ENCODE results near the gene ADAMTS14.
"Not testable (repeated sequence)": the region's sequence is repeated elsewhere in the genome, so short reads cannot be mapped to it uniquely, and the experiment has no call there.

Gene ADAMTS14

GRCh38 chr10:70753026-70753663, 80.8 kb downstream of the ADAMTS14 start:
- DNase-seq (no peak), ATAC-seq (no peak)

- DNase-seq = no peak
- no peak for ATAC-seq
Observed at GRCh38 chr10:70753841-70754621, 81.7 kb downstream of the ADAMTS14 start.

- ATAC-seq (no peak), DNase-seq (no peak)
Observed at GRCh38 chr10:70756700-70757360, 84.5 kb downstream of the ADAMTS14 start.

GRCh38 chr10:70757856-70758255, 85.5 kb downstream of the ADAMTS14 start:
- ATAC-seq (no peak), DNase-seq (no peak)

- ATAC-seq (peak; percentile 55), DNase-seq (peak; percentile 79)
Observed at GRCh38 chr10:70758757-70759514, 86.6 kb downstream of the ADAMTS14 start.

GRCh38 chr10:70759781-70760180, 87.5 kb downstream of the ADAMTS14 start:
- DNase-seq (no peak), ATAC-seq (no peak)

GRCh38 chr10:70760271-70760787, 88.0 kb downstream of the ADAMTS14 start:
- no peak for DNase-seq
- ATAC-seq = no peak

GRCh38 chr10:70761031-70761601, 88.8 kb downstream of the ADAMTS14 start:
- ATAC-seq = no peak
- DNase-seq = no peak

- DNase-seq = no peak
- no peak for ATAC-seq
Observed at GRCh38 chr10:70761727-70762350, 89.5 kb downstream of the ADAMTS14 start.

- ATAC-seq (no peak), DNase-seq (no peak)
Observed at GRCh38 chr10:70762441-70763175, 90.3 kb downstream of the ADAMTS14 start.

- DNase-seq = no peak
- ATAC-seq = no peak
Observed at GRCh38 chr10:70763567-70763966, 91.3 kb downstream of the ADAMTS14 start.

- ATAC-seq = no peak
- DNase-seq = no peak
Observed at GRCh38 chr10:70765794-70766594, 93.7 kb downstream of the ADAMTS14 start.

- not testable (repeated sequence) for DNase-seq, ATAC-seq
Observed at GRCh38 chr10:70768026-70768685, 95.8 kb downstream of the ADAMTS14 start.

GRCh38 chr10:70769121-70769520, 96.8 kb downstream of the ADAMTS14 start:
- DNase-seq = no peak
- no peak for ATAC-seq

GRCh38 chr10:70770001-70770400, 97.7 kb downstream of the ADAMTS14 start:
- ATAC-seq (no peak), DNase-seq (no peak)

GRCh38 chr10:70770516-70770915, 98.2 kb downstream of the ADAMTS14 start:
- not testable (repeated sequence) for DNase-seq, ATAC-seq

- DNase-seq (no peak), ATAC-seq (no peak)
Observed at GRCh38 chr10:70771311-70772194, 99.2 kb downstream of the ADAMTS14 start.

- ATAC-seq (no peak), DNase-seq (no peak)
Observed at GRCh38 chr10:70772627-70773026, 100.3 kb downstream of the ADAMTS14 start.
